Superior temporal gyrus (tissue), 1 donor: Measurements from ENCODE around the gene SERPINA5.
"Not testable (repeated sequence)": the region's sequence is repeated elsewhere in the genome, so short reads cannot be mapped to it uniquely, and the experiment has no call there.

Experiments used
- DNase-seq: peaks from one replicate; pipeline ENCODE4 v3.0.0-alpha.2; 2016; ENCODE audit errors: extremely low spot score

The SERPINA5 gene

DNA sequence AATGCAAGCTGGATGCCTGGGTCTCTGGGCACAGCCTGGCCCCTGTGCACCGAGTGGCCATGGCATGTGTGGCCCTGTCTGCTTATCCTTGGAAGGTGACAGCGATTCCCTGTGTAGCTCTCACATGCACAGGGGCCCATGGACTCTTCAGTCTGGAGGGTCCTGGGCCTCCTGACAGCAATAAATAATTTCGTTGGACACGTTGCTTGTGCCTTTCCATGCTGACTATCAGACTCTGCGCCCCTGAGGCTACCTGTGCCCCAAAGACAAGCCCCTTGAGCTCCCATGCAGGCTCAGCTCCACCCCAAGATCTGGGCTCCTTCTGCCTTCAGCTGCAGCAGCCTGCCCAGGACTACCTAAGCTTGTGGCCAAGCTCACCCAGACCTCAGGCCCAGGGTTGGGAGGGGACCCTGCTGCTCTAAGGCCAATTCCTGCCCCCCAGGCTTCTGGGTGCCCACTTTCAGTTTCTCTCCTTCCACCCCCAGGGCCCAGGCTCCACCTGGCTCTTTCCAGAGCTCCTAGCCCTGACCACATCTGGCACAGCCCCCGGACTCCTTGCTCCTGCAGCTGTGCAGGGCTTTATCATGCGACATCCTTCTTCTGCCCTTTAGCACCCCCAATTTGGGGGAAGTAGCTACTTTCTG is 42.8 kb downstream of the SERPINA5 start:
- DNase-seq = no peak

DNA sequence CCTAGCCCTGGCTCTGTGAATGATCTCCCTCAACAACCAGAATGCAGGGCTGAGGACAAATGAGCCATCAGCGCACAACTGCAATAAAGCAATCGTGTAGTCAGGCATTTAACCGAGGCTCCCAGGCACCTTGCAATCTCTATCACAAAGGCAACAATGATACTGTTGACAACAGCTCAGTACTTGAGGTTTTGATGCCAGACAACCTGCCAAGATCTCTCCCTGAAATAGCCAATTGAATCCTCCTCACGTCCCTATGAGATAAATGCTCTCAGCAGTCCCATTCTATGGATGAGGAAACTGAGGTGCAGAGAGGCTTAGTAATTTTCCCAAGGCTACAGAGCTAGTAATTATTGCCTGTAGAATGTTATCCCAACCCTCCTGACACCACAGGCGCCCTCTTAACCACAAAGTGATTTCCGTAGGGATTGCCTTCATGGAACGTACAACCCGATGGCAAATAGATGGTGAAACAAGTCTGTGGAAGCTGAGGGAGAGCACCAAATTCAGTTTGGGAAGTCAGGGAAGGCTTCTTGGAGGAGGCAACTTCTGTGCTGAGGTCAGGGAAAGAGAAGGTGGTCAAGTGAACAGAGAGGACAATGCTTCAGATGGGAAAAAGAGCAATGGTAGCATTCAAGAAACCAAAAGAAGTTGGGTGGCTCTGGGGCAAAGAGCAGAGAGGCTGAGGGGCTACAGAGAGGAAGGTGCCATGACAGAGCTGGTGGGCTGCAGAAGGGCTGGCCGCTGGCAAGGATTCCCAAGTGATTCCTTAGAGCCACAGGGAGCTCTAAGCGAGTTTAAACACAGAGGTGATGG is 43.5 kb downstream of the SERPINA5 start:
- DNase-seq = no peak

DNA sequence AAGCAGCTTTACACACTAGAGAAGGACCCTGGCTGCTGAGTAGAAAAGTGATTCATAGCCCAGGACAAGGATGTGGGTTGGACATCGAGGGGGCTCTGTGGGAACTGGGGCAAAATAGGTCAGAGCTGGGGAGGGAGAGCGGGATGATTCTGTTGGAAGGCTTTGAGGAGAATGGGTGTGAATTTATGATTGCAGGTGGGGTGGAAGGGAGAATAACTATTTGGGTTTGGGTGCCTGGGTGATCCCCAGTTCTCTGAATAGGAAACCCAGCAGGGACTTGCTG is 44.1 kb downstream of the SERPINA5 start:
- DNase-seq = no peak

DNA sequence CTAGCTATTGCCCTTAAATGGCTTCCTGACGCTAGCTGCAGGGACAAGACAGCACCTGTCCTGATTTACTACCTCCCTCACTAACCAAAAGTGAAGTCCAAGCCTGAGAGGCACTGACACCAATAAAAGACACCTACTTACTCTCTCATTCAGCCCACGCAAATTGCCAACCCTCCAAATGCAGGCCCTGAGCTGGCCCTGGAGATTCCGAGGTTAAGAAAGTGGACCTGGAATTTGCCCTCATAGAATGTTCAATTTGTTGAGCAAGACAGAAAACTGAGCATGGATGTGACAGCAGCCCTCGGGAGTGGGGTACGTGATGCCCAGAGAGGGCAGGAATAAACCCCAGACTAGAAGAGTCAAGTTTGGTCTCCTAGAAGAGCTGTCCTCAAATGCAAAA is 47.4 kb downstream of the SERPINA5 start:
- DNase-seq = no peak

DNA sequence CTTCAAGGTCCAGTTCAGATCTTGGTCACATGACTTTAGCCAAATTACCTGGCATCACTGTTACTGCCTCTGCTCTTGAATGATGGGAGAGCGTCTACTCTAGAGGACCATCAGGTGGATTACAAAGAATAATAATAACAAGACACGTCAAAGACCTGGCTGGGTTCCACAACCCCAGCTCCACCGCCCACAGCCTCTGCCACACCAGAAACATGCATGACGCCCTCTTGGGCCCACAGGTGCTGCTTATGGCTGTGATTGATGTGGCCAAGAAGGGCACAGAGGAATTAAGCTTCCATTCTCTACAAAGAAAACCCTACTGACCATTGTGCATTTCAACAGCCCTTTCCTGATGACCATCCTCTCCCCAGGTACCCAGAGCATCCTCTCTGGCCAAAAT is 49.2 kb downstream of the SERPINA5 start:
- DNase-seq = no peak

DNA sequence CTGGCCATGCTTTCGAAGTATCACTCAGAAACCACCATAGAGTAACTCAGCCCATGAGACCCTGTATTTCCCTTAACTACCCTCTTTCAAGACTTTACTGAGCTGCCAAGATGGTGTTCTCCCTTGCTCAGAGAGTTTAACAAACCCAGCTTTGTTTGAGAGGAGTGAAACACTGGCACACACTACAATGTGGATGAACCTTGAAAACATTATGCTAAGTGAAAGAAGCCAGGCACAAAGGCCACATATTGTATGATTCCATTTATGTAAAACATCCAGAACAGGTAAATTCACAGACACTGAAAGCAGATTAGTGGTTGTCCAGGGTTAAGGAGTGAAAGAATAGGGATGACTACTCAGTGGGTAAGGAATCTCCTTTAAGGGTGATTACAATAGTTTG is 49.8 kb downstream of the SERPINA5 start:
- no peak for DNase-seq

DNA sequence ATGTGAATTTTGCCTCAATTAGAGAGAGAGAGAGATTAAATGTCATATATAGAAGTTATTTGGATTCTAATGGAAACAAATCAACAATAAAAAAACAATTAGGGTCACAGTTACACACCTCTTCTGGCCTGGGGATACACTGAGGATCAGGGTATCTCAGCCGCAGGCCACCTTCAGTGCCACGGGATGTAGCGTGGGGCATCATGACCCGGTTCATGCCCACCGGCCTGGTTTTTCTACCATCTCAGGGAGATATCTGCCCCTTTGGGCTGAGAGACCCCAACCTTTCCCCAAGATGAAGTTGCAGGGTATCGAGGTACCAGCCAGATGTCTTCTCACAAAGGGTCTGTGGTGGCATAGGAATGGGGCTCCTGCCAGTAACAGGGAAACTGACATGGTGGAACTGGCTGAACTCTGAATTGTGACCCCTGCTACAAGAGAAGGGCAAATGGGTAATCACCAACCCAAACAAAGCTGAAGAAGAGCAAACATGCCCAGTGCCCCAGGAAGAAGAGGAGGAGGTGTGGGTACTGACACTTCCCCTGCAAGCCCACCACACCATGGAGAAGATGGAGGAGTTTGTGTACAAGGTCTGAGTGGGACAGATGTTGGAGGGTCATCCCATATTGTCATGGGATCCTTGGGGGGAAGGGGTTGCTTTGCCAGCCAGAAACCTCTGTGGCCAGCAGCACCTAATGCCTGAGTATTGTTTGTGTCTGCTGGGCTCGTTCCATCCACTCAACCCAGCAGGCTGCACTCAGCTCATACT is 50.5 kb downstream of the SERPINA5 start:
- DNase-seq = no peak

DNA sequence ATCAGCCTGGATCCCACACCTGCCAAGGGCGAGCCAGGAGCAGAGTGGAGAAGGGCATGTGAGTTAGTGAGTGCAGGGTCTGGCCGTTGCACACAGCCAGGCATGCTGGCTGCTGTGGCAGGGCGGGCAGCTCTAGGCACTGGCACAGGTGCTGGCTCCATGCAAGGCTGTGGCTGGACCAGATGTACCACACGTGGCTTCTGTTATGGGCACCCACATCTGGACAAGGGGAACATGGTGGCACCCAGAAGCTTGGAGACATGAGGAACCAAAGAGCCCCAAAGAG is 51.0 kb downstream of the SERPINA5 start:
- no peak for DNase-seq

DNA sequence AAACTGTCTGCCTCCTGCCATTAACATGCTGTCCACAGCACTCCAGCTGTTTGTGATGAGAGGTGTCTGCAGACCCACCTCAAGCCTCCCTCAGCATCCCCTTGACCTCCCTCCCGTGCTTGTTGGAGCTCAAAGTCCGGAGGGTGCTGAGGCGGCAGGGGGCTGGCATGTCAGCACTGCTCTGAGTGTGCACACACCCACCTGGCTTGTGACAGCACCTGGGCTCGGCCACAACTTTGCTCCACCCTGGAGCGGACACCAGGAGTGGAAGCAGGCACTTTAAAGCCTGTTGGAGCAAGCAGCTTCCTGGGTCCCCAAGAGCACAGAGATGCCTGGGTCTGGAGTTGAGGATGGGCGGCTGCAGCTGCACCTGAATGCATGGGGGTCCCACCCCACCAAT is 51.9 kb downstream of the SERPINA5 start:
- no peak for DNase-seq

DNA sequence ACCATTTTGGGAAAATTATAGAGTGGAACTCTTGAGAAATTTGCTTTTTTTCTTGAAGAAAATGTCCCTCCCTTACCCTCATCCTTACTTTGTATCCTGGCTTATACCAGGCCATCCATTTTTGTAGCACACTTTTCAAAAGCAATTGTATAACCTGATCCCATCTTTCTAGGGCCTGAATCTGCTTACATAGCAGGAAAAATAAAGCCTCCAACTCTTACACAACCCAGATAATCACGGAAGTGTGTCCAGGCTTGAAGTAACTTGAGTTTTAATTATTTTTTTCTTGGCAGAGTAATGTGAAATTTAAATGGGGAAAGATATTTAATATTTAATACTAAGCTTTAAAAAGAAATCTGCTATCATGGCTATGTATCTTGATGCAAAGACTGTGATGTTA is 53.9 kb downstream of the SERPINA5 start:
- no peak for DNase-seq

DNA sequence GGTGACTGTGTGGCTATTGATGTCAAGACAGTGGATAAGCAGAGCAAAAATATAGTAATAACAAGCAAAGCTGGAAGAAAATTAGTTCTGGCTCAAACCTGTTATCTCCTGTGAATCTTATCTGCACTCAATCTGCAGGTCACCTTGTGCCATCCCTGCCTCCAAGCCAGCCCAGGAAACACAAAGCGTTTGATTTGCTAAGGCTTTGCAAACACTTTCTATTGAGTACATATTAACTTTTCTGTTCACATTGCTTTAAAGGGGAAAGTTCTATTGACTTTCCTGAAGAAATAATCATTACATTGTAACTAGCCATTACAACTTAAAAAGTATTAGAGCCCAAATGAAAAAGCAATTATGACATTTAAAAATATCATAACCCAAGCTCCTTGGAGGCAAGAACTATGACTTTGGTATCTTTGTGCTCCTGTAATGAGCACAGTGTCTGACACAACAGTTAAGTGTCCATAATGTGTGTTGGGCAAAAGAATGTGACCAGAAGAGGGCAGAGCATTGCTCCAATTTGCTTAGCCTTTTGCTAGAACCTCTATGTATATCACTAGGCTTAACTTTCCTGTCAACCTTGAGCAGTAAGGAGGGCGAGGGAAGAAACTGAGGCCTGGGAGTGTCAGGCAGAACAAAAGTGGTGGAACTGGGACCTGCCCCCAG is 55.7 kb downstream of the SERPINA5 start:
- DNase-seq = no peak

DNA sequence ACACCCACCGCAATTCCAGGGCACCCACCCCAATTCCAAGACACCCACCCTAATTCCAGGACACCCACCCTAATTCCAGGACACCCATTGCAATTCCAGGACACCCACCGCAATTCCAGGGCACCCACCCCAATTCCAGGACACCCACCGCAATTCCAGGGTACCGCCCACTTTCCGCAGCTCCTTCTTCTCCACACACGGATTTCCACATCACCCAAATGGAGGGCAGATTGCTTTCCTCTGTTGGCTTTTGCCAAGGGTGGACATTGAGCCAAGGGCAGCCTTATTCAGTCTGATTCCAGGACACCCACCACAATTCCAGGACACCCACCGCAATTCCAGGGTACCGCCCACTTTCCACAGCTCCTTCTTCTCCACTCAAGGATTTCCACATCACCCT is 56.6 kb downstream of the SERPINA5 start:
- DNase-seq = not testable (repeated sequence)

DNA sequence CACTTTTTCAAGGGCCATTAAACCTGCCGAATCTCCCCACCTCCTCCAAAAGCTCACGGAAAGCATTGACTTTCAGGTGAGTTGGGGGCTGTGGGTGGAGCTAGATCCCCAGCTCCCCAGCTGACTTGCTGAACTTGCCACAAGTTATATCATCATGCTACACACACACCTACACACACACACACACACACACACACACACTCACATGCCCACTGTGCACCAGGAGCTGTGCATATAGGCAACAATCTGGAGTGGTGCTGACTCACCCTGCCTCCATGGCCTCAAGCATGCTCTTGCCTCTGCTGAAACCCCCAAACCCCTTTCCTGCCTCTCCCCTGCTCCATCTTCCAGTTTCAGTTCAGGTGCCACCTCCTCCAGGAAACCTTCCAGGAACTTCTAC is 57.1 kb downstream of the SERPINA5 start:
- no peak for DNase-seq

DNA sequence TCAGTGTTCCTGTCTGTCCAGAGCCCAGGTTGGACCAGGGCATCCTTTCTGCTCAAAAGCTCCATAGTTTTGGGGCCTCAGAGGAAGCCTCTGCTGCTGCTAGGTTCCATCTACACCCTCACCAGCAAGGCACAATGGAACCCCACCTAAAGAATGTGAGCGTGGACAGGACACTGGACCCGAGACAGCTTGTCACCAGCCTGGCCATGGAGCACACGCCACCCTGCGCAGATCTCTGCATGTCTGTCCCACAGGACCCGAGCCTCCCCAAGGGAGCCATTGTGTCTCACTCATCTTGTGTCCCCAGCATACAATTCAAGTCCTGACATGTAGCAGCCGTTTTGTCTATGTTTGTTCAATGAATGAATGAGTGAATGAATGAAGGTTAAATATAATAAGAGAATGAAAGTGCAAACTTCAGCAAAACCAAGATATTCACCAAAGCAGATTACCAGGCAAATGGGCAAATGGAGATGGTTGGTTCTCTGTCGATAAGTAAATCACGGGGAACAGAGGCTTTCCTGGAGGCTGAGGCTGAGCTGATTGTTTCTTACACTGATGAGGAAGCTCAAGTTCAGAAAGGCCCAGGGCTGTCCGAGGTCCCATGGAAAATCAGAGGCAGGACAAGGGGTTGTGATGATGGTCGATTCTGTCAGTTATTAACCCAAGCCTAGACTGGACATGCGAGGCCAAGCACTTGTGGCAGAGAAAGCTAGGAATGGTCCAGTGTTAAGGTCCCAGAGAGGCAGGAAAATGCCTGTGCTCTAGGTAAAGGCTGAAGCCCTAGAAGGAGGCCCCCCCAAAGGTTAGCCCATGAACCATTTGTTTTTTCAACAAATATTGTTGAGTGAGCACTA is 58.0 kb downstream of the SERPINA5 start:
- DNase-seq = no peak

DNA sequence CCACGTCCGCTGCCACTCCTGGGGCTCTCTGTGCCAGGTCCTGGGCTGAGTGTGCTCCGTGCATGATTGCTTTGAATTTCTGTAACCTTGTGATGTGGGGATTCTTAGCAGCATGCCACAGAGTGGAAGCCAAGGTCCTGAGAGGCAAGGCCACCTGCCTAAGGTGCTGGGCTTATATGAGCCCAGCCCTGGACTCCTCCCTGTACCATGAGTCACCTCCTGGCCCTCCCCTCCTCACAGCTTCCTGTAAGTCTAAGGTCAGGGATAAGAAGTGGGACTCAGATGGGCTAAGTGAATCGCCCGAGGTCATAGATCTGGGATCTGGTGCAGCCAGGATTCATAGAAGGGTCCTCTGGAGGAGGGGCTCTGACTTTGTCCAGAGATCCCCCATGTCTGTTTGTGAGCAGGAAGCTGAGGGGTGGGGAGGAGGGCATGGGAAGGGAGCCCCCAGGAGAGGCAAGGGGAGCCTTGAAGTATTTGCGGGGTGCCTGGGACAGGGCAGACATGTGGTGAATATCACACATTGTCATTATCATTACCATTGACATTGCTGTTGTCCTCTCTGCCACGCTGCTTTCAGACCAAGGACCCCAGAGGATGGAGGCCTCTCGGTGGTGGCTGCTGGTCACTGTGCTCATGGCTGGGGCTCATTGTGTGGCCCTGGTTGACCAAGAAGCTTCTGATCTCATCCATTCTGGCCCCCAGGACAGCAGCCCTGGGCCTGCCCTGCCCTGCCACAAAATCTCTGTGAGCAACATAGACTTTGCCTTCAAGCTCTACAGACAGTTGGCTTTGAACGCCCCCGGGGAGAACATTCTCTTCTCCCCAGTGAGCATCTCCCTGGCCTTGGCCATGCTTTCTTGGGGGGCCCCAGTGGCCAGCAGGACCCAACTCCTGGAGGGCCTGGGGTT is 59.8 kb downstream of the SERPINA5 start:
- DNase-seq = no peak

DNA sequence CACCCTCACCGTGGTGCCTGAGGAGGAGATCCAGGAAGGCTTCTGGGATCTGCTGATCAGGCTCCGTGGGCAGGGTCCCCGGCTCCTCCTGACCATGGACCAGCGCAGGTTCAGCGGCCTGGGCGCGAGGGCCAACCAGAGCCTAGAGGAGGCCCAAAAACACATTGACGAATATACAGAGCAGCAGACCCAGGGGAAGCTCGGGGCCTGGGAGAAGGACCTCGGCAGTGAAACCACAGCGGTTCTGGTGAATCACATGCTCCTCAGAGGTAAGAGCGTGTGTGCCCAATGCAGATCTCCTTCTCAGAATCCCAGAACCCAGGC is 60.4 kb downstream of the SERPINA5 start:
- no peak for DNase-seq
